Neural progenitor cell (in vitro differentiated cells): ENCODE data around the gene CFL2. TPM values are rescaled to one million over a fixed set of nuclear protein-coding genes. Genes with fewer than 3 reads are reported as not detected.
A peak's percentile ranks its signal among the peaks of the same experiment; 100 is the strongest.

Experiments
- DNase-seq: peaks from one replicate; pipeline ENCODE4 v3.0.0-alpha.2; 2016; ENCODE audit warnings: low spot score
- H2AFZ ChIP-seq: fragments of 200-600 bp; sonication (generic); replicated peaks from 2 replicates; pipeline ENCODE4 v1.6.1; 2016; ENCODE audit warnings: antibody characterized with exemption
- H3F3A ChIP-seq: fragments of 200-600 bp; sonication (generic); 2 replicates; pipeline ENCODE4 v1.6.1; 2016; ENCODE audit warnings: antibody characterized with exemption, low read depth
- H3K27ac ChIP-seq: fragments of 200-600 bp; sonication (generic); 2 replicates; pipeline ENCODE4 v1.5.1; 2016; ENCODE audit warnings: mild to moderate bottlenecking
- H3K27me3 ChIP-seq: fragments of 200-600 bp; sonication (generic); 2 replicates; pipeline ENCODE4 v1.6.1; 2016; ENCODE audit warnings: mild to moderate bottlenecking, moderate library complexity
- H3K36me3 ChIP-seq: fragments of 200-600 bp; sonication (generic); 2 replicates; pipeline ENCODE4 v1.5.1; 2016
- H3K4me1 ChIP-seq: fragments of 200-600 bp; sonication (generic); 2 replicates; pipeline ENCODE4 v1.6.1; 2016; ENCODE audit warnings: mixed run types
- H3K4me2 ChIP-seq: fragments of 200-600 bp; sonication (generic); 2 replicates; pipeline ENCODE4 v1.6.1; 2016
- H3K4me3 ChIP-seq: fragments of 200-600 bp; sonication (generic); 2 replicates; pipeline ENCODE4 v1.5.1; 2016
- H3K79me2 ChIP-seq: fragments of 200-600 bp; sonication (generic); 2 replicates; pipeline ENCODE4 v1.6.1; 2016; ENCODE audit warnings: low read depth
- H3K9ac ChIP-seq: fragments of 200-600 bp; sonication (generic); 2 replicates; pipeline ENCODE4 v1.6.1; 2016
- H3K9me3 ChIP-seq: fragments of 200-600 bp; sonication (generic); 2 replicates; pipeline ENCODE4 v1.5.1; 2016; ENCODE audit warnings: low read depth
- H4K20me1 ChIP-seq: fragments of 200-600 bp; sonication (generic); 2 replicates; pipeline ENCODE4 v1.6.1; 2016; ENCODE audit warnings: low read depth
- H3K27ac Mint-ChIP-seq: 3 replicates; pipeline ENCODE4 v1.8.0; 2021; ENCODE audit warnings: mixed read lengths
- H3K27me3 Mint-ChIP-seq: 2 replicates; pipeline ENCODE4 v1.8.0; 2022; ENCODE audit warnings: low read depth, mild to moderate bottlenecking, inconsistent platforms, moderate library complexity, mixed read lengths; ENCODE audit not compliant: insufficient read depth
- H3K36me3 Mint-ChIP-seq: 3 replicates; pipeline ENCODE4 v1.8.0; 2021; ENCODE audit warnings: mixed read lengths
- H3K4me1 Mint-ChIP-seq: 3 replicates; pipeline ENCODE4 v1.8.0; 2021; ENCODE audit warnings: mixed read lengths
- H3K4me3 Mint-ChIP-seq: 3 replicates; pipeline ENCODE4 v1.8.0; 2021; ENCODE audit warnings: mild to moderate bottlenecking, moderate library complexity, mixed read lengths
- H3K9me3 Mint-ChIP-seq: 3 replicates; pipeline ENCODE4 v1.8.0; 2020; ENCODE audit warnings: mixed read lengths
- EZH2 ChIP-seq: fragments of 200-600 bp; sonication (generic); IDR thresholded peaks from 2 replicates; pipeline ENCODE4 v1.6.1; 2017; ENCODE audit warnings: antibody characterized with exemption, mild to moderate bottlenecking, moderate library complexity
- EZH2phosphoT487 ChIP-seq: fragments of 200-600 bp; sonication (generic); IDR thresholded peaks from 2 replicates; pipeline ENCODE4 v1.6.1; 2017; ENCODE audit warnings: antibody characterized with exemption
- total RNA-seq: library from RNA; depleted of rRNA; stranded (reverse); fragments of >200 nt; gene quantifications from 2 replicates; pipeline ENCODE4 v1.2.3, GENCODE V29; 2015; ENCODE audit warnings: low replicate concordance
- TF ChIP-seq, protein P1 (sequence below): fragments of 200-600 bp; sonication (generic); IDR thresholded peaks from 2 replicates; pipeline ENCODE4 v1.5.1; 2017; ENCODE audit warnings: antibody characterized with exemption, mild to moderate bottlenecking

The CFL2 gene
- total RNA-seq, 1 donor from 2014 or later: 105 TPM

DNA sequence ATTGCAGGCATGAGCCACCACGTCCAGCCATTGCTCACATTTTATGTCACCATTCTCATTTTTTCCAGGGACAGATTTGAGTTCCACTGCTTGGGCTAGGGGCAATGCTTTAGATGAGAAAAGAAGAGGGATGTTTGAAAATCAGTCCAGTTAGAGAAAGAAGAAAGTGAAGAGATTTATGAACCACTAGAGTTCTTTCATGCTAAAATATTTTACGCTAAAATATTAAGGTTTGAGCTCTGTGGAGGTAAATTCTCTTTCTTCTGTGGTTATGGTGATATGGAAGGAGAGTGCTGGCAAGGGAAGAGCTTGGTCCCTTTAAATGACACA is 21.5 kb downstream of the CFL2 start:
- no peak for DNase-seq
- Histone ChIP-seq H2AFZ (peak overlapping the region; percentile 96), H3K4me2 (no peak overlapping the region), H3K9me3 (no peaks in the 10 kb centered on the region), H3K4me3 (peak overlapping the region; percentile 24), H3K79me2 (no peaks in the 10 kb centered on the region), H3K36me3 (no peaks in the 10 kb centered on the region), H3K27me3 (no peaks in the 10 kb centered on the region), H3K27ac (no peak overlapping the region), H3K4me1 (no peaks in the 10 kb centered on the region), H4K20me1 (no peaks in the 10 kb centered on the region), H3K9ac (no peak overlapping the region), H3F3A (peaks cover 9% of the 10 kb centered on the region)
- Mint-ChIP-seq H3K36me3 (no peaks in the 10 kb centered on the region), H3K27ac (no peak overlapping the region), H3K27me3 (no peaks in the 10 kb centered on the region), H3K4me3 (no peak overlapping the region), H3K9me3 (no peaks in the 10 kb centered on the region), H3K4me1 (no peaks in the 10 kb centered on the region)
- TF ChIP-seq, protein P1, sequence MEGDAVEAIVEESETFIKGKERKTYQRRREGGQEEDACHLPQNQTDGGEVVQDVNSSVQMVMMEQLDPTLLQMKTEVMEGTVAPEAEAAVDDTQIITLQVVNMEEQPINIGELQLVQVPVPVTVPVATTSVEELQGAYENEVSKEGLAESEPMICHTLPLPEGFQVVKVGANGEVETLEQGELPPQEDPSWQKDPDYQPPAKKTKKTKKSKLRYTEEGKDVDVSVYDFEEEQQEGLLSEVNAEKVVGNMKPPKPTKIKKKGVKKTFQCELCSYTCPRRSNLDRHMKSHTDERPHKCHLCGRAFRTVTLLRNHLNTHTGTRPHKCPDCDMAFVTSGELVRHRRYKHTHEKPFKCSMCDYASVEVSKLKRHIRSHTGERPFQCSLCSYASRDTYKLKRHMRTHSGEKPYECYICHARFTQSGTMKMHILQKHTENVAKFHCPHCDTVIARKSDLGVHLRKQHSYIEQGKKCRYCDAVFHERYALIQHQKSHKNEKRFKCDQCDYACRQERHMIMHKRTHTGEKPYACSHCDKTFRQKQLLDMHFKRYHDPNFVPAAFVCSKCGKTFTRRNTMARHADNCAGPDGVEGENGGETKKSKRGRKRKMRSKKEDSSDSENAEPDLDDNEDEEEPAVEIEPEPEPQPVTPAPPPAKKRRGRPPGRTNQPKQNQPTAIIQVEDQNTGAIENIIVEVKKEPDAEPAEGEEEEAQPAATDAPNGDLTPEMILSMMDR: no peak
- TF ChIP-seq EZH2phosphoT487: no peak
- no peak for TF ChIP-seq EZH2

DNA sequence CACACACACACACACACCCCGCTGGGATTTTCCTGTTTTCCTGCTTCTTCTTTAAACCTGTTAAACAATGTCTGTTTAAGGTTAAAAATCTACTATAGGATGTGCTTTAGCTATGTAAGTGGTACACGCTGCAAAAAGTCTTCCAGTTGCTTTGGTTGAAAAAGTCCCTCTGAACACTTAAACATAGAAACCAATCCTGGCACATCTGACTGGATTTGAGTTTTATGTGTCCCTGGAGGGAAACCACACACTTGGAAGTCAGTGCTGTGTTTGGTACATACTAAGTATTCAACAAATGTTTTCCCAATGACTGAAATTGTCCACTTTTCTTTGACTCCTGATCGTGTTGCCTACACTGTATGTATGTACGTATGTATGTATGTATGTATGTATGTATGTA is 22.0 kb downstream of the CFL2 start:
- H3K36me3 Mint-ChIP-seq: no peaks in the 10 kb centered on the region
- Histone ChIP-seq H3K36me3 (no peaks in the 10 kb centered on the region), H3K79me2 (no peaks in the 10 kb centered on the region), H3K9me3 (no peaks in the 10 kb centered on the region), H3K4me2 (no peak overlapping the region), H4K20me1 (no peaks in the 10 kb centered on the region), H3F3A (peaks cover 9% of the 10 kb centered on the region), H2AFZ (no peak overlapping the region), H3K9ac (no peak overlapping the region), H3K4me3 (no peak overlapping the region), H3K27ac (no peak overlapping the region), H3K4me1 (no peaks in the 10 kb centered on the region), H3K27me3 (no peaks in the 10 kb centered on the region)
- DNase-seq: no peak
- H3K9me3 Mint-ChIP-seq: no peaks in the 10 kb centered on the region
- H3K4me3 Mint-ChIP-seq: no peak overlapping the region
- no peak for TF ChIP-seq EZH2
- TF ChIP-seq, protein P1: no peak
- no peak for TF ChIP-seq EZH2phosphoT487
- no peaks in the 10 kb centered on the region for H3K27me3 Mint-ChIP-seq
- no peaks in the 10 kb centered on the region for H3K4me1 Mint-ChIP-seq
- no peak overlapping the region for H3K27ac Mint-ChIP-seq

DNA sequence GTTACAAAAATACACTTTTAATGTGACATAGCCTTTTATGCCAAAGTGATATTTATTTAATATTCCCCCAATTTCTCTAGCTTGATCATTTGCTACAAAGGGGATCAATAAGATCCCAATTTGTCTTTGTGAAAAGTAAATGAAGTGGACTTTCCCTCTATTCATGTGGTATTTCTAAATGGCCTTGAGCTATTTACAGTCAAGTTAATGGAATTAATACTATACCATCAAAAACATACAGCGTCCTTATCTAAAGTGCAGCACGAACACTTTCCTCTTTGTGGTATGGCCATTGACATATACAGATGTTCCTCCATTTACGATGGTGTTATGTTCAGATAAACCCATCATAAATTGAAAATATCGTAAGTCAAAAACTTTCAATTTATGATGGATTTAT is 23.2 kb downstream of the CFL2 start:
- Histone ChIP-seq H4K20me1 (no peaks in the 10 kb centered on the region), H3K4me2 (no peak overlapping the region), H3K79me2 (no peaks in the 10 kb centered on the region), H3K9me3 (no peaks in the 10 kb centered on the region), H2AFZ (no peak overlapping the region), H3K4me3 (no peak overlapping the region), H3K9ac (no peak overlapping the region), H3K27ac (no peak overlapping the region), H3K4me1 (no peaks in the 10 kb centered on the region), H3F3A (peaks cover 9% of the 10 kb centered on the region), H3K36me3 (no peaks in the 10 kb centered on the region), H3K27me3 (no peaks in the 10 kb centered on the region)
- no peak for DNase-seq
- TF ChIP-seq EZH2phosphoT487 (no peak), EZH2 (no peak)
- TF ChIP-seq, protein P1: no peak
- Mint-ChIP-seq H3K4me1 (peaks cover 1% of the 10 kb centered on the region), H3K36me3 (no peaks in the 10 kb centered on the region), H3K4me3 (no peak overlapping the region), H3K9me3 (no peaks in the 10 kb centered on the region), H3K27ac (no peak overlapping the region), H3K27me3 (no peaks in the 10 kb centered on the region)
